Measurements from ENCODE around the gene NOX5.
"Not testable (repeated sequence)": the region's sequence is repeated elsewhere in the genome, so short reads cannot be mapped to it uniquely, and the experiment has no call there.

The NOX5 gene

GRCh38 chr15:69014454-69014853 lies at the start of gene NOX5:
Gene NOX5, plus strand, starts transcription at chr15:69014695. Its CDS starts 41 bp downstream, at chr15:69014736.
- no peak for DNase-seq (ENCODE audit: low read depth in 1 of 2, low spot score in 1 of 2)

- DNase-seq (ENCODE audit: low read depth in 1 of 2, low spot score in 1 of 2), result no peak
Observed at GRCh38 chr15:68966996-68967395, 47.5 kb upstream of the NOX5 start.

GRCh38 chr15:68967948-68968347 lies 46.5 kb upstream of the NOX5 start:
- no peak for DNase-seq (ENCODE audit: low read depth in 1 of 2, low spot score in 1 of 2)

DNA sequence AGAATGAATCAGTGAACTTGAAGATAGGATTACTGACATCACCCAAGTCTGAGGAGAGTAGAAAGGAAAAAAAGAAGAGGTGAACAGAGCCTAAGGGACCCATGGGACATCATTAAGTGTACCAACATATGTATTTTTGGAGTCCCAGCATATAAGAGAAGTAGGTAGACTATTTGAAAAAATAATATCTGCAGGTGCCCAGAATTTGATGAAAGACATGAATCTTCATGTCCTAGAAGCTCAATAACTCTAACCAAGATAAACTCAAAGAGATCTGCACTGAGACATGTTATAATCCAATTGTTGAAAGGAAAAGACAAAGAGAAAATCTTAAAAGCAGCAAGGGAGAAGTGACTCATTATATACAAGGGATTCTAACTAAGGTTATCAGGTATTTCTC lies 45.2 kb upstream of the NOX5 start:
- no peak for DNase-seq (ENCODE audit: low read depth in 1 of 2, low spot score in 1 of 2)

GRCh38 chr15:68972201-68973065 lies 42.1 kb upstream of the NOX5 start:
- no peak for DNase-seq (ENCODE audit: low read depth in 1 of 2, low spot score in 1 of 2)

DNA sequence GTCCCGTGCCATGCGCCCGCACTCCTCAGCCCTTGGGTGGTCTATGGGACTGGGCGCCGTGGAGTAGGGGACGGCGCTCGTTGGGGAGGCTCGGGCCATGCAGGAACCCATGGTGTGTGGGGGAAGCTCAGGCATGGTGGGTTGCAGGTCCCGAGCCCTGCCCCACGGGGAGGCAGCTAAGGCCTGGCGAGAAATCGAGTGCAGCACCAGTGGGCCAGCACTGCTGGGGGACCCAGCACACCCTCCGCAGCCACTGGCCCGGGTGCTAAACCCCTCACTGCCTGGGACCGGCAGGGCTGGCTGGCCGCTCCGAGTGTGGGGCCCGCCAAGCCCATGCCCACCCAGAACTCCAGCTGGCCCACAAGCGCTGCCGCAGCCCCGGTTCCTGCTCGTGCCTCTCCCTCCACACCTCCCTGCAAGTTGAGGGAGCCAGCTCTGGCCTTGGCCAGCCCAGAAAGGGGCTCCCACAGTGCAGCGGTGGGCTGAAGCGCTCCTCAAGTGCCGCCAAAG lies 38.8 kb upstream of the NOX5 start:
- DNase-seq (ENCODE audit: low read depth in 1 of 2, low spot score in 1 of 2), result not testable (repeated sequence)

DNA sequence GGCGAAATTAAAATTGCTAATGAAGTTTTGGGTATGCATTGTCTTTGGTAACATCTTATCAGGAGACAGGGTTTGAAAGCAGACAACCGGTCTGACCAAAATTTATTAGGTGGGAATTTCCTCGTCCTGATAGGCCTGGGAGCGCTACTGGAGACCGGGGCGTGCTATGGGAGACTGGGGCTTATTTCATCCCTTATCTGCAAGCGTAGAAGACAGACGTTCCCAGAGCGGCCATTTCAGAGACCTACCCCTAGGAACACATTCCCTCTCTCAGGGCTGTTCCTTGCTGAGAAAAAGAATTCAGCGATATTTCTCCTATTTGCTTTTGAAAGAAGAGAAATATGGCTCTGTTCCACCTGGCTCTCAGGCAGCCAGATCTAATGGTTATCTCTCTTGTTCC lies 37.1 kb upstream of the NOX5 start:
- DNase-seq (ENCODE audit: low read depth in 1 of 2, low spot score in 1 of 2), result not testable (repeated sequence)

DNA sequence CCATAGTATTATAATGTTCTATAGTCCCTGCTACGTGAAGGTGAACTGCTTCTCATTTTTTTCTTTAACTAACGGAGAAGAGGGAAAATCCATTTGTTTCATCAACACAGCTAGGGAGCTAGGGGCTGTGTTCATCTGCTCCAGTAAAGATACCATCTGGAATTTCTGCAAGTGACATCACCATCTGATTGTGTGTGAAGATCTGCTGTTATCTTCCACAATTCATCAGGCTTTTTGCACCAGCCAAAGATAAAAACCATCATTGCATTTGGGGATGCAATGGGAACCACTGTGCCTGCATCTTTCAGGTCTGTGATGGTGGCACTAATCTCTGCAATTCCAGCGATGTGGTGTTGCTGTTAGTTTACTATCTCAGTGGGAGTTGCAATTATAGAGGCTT lies 35.5 kb upstream of the NOX5 start:
- no peak for DNase-seq (ENCODE audit: low read depth in 1 of 2, low spot score in 1 of 2)

GRCh38 chr15:68979816-68980215 lies 34.7 kb upstream of the NOX5 start:
- DNase-seq (ENCODE audit: low read depth in 1 of 2, low spot score in 1 of 2), result no peak

GRCh38 chr15:68980786-68981185 lies 33.7 kb upstream of the NOX5 start:
- no peak for DNase-seq (ENCODE audit: low read depth in 1 of 2, low spot score in 1 of 2)

GRCh38 chr15:68981941-68982340 lies 32.6 kb upstream of the NOX5 start:
- no peak for DNase-seq (ENCODE audit: low read depth in 1 of 2, low spot score in 1 of 2)

DNA sequence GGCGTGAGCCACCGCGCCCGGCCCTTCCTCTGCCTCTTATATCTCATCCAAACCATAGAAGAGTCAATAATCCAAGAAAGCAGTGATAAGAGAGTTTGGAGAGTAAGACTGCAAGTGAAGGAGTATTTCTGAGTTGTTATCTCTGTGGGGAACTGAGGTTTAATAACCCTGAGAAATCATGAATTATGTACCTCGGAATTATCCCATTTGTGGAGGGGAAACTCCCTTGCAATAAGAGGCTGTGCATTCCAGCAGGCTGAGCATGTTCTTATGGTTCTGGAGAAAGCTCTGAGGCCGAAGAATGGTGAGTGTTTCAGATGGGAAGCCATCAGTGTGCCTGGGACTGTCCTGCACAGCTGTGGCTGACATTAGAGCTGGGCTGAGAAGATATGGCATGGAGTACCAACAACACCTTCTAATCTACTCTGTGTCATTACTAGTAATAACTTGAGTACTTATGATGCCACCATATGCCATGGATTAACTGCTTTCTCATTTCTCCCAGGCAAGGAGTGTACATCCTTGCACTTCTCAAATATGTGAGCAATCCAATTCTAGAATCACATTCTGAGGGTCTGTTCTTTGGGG lies 31.4 kb upstream of the NOX5 start:
- DNase-seq (ENCODE audit: low read depth in 1 of 2, low spot score in 1 of 2), result no peak

DNA sequence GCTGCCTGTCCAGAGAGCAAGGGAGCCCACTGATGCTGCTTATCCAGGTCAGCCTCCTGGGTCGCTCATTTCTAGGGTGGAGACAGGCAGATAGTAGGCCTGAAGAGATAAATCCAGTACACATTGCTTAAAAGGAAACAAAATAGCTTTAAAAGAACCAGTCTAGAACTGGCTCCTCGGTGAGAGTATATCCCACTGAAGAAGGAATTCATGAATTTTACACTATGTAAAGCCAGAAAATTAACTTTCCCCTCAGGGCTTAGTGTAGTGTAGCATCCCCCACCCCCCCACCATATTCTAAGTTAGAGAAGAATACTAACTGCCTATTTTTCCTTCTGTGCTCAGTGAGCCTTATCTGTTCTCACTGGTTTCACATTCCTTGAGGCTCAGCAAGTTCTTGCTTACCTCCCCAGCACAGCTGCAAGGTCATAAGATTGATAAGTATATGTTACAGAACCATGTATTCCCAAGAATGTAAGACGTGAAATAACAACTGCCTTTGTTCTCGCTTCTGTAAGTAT lies 30.5 kb upstream of the NOX5 start:
- DNase-seq (ENCODE audit: low read depth in 1 of 2, low spot score in 1 of 2), result no peak

DNA sequence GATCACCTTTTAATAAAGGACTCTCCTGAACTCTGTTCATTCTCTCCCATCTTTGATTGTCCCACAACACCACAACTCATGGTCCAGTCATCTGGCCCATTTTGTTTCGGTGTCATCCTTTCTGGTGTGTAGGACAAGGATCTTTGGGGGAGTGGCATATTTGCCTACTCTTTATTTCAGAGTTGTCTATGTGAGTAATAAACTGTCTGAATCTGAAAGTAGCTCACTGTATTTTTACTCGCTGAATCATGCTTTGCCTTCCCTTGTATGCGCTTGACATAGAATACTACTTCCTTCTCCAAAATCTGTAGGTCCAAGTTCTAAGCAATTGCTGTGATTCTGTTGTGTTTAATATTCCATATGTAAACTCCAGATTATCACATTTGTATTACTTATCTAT lies 29.9 kb upstream of the NOX5 start:
- no peak for DNase-seq (ENCODE audit: low read depth in 1 of 2, low spot score in 1 of 2)

DNA sequence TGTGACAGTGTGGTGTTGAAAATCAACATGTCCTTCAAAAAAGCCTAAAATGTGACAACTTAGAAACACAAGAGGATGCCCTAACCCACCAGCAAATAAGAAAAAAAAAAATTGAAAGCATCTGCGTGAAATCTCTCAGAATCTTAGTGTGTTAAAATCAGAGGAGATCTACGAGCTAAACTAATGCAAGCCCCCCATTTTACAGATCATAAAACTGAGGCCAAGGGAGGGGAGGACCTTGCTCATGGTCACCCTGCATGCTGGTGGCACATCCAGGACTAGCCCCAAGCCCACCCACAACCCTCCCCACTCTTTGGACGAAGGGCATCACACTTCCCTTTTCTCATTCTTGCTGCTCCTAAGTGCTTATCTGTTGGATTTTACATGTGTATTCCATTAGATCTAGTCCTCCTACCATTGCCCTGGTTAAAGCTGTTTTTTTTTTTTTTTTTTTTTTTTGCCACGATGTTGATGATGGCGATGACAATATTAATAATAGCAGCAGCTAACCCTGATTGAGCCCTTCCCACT lies 29.1 kb upstream of the NOX5 start:
- no peak for DNase-seq (ENCODE audit: low read depth in 1 of 2, low spot score in 1 of 2)

DNA sequence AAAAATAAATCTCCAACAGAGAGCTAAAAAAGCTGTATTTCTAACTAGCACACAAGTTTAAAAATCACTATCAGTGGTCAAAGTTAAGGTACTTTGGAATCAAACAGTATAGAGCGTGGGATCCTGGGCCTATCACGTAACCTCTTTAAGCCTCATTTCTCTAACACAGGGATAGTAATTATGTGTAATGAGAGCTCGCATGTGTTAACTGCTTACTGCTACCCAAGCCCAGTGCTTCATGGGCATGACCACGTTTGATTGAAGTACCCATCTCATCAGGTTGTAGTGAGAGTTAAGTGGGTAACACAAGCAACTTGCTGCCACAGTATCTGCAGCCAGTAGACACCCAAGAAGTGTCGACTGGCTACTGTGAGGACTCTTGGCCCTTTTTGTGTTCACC lies 28.2 kb upstream of the NOX5 start:
- no peak for DNase-seq (ENCODE audit: low read depth in 1 of 2, low spot score in 1 of 2)

GRCh38 chr15:68987120-68987519 lies 27.4 kb upstream of the NOX5 start:
- no peak for DNase-seq (ENCODE audit: low read depth in 1 of 2, low spot score in 1 of 2)

DNA sequence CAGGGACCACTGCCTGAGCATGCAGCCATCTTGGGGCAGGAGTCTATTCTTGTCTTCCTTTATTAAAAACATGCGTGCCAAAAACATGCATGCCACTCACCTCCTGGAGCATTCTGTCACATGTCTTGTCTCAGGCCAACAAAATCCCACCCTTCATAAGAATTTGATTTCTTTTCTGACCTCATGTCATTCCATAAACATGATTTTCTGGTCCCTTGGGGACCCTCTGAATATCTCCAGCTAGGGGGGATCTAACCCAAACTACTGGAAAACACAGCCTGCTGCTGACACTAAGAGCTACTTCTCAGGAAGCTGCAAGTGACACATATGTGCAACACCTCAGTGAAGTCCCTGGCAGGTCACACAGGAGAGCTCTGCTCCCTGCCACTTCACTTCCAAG lies 26.8 kb upstream of the NOX5 start:
- no peak for DNase-seq (ENCODE audit: low read depth in 1 of 2, low spot score in 1 of 2)

DNA sequence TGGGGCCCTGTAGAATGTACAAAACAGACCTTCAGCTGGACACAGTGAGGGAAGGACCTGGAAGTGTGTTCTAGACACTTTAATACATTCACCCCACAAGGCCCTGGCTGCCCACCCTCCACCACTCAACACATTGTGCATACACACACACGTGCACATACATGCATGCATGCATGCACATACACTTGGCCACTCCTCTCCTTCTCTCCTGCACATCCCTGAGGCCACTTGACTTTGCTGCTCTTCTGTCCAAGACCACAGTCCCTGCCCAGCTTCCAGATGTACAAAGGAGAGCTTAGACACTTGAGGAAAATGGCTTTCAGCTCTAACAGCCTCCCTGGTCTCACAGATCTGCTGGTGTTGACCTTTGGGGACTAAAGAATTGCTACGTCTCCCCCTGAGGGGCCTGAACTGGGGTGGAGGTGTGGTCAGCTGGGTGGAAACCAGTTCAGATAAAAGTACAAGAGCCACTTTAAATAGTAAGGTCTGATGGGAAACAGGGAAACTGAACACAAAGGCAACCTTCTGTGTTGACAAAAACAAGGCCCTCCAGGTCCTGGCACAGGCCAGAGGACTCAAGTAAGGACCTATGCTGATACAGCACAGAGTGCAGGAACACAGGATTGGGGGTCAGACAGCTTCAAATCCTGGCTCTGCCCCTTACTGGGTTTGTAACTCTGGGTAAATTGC lies 24.8 kb upstream of the NOX5 start:
- no peak for DNase-seq (ENCODE audit: low read depth in 1 of 2, low spot score in 1 of 2)

DNA sequence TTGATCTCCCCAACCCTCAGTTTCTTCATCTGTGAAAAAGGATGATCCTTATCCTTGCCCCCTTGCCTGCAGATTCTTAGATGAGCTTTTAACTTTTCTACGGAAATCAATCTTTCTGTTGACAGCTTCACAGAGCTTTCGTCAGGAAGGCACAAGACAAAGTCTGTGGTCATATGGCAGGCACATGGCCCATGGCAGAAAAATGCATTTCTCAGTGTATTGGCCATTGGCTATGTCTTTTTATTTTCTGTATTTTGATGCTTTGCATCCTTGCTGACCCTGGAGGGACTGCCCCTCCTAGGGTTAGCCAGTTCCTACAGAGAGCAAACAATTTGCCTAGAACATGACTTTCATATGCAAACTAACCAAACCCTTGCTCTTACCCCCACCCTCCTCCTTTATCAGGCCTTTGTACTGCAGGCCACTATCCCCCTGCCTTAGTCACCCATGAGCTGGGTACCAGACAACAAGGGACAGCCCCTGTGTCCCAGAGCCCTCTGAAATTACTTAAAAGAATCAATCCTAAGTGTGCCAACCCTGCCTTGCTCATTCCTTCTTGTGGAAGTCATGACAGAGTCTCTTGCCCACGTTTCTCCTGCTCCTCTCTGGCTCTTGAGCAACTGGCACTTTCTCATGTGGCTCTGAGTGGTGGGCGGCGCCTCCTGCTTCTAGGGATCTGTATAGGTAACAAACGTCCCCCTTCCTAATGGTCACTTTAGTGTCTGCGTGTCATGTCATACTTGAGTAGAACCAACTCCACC lies 24.1 kb upstream of the NOX5 start:
- no peak for DNase-seq (ENCODE audit: low read depth in 1 of 2, low spot score in 1 of 2)

GRCh38 chr15:68990992-68991500 lies 23.4 kb upstream of the NOX5 start:
- DNase-seq (ENCODE audit: low read depth in 1 of 2, low spot score in 1 of 2), result no peak
